ENCODE data around the gene A3GALT2. TPM values are rescaled to one million over a fixed set of nuclear protein-coding genes. Genes with fewer than 3 reads are reported as not detected.

The A3GALT2 gene
- total RNA-seq, 1 experiment from 2014 or later = not detected

DNA sequence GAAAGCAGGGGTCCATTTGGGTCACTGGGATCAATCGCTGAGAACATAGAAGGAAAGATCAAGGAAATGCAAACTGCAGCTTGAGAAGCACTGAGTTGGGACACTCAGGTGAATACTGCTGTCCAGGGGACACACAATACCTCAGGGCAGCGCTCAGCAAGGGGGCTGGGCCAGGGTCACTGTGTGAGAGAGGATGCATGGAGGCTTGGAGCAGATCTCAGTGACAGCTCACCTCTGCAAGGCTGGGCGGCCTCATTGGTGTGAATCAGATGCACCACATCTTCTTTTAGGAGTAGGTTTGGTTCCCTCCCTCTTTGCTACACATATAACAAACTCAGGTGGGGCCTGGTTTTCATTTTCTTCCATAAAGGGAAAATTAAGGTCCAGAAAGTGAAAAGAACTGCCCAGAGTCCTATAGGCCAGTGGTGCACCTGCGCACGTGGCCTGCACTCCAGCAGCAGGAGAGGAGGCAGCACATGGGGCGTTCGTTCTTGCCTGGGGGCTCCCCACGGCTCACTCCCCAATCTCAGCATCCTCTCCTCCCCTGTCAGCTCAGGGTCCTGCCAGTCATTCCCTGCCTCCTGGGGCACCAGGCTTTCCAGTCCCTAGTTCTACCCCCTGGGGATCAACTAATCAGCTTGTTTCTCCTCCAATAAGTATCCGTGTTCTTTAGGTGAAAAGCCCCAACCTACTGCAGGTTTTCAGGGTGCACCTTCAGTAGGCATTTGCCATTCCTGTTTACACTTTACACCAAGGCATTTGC is 1.5 kb downstream of the A3GALT2 start:
- H3K79me2 ChIP-seq (ENCODE audit: low read depth) = no peaks in the 10 kb centered on the region
- no peak for DNase-seq
- no peaks in the 10 kb centered on the region; the same call in 1 of the 2 replicates for H4K20me1 ChIP-seq (ENCODE audit: insufficient read depth)
- TF ChIP-seq CTCF (conservative IDR thresholded peaks at IDR 0.05) (no peak), EZH2 (IDR thresholded peaks at IDR 0.05; ENCODE audit: low read depth) (no peak)
- H3K4me3 ChIP-seq = no peak overlapping the region
- no peaks in the 10 kb centered on the region for H3K9me2 ChIP-seq (ENCODE audit: insufficient read depth)
- no peak overlapping the region for H3K4me2 ChIP-seq
- peaks cover 30% of the 10 kb centered on the region; the same call in 1 of the 2 replicates for H3F3A ChIP-seq (ENCODE audit: insufficient read depth, low read depth)
- intact Hi-C loops (cut with micrococcal nuclease; ENCODE audit: unreplicated experiment) = no loop called here
- no peaks in the 10 kb centered on the region for H3K27me3 ChIP-seq (ENCODE audit: insufficient read depth, low read depth)
- ChIA-PET POLR2A (ENCODE audit: unreplicated experiment) (no interaction called here), CTCF (no interaction called here)
- no peaks in the 10 kb centered on the region for H3K9me3 ChIP-seq (ENCODE audit: insufficient read depth, low read depth)
- H2AFZ ChIP-seq = no peak overlapping the region
- peaks cover 5% of the 10 kb centered on the region; the same call in 1 of the 2 replicates for H3K36me3 ChIP-seq (ENCODE audit: low read depth)
- no TSS peak for BruUV-seq (replicated peaks)
- no peak overlapping the region for H3K27ac ChIP-seq
- H3K4me1 ChIP-seq (replicated peaks; ENCODE audit: insufficient read depth) = no peaks in the 10 kb centered on the region

- Histone ChIP-seq H3K4me2 (no peak overlapping the region), H3K27ac (no peak overlapping the region), H4K20me1 (ENCODE audit: insufficient read depth) (no peaks in the 10 kb centered on the region; the same call in 1 of the 2 replicates), H3K79me2 (ENCODE audit: low read depth) (no peaks in the 10 kb centered on the region), H3K27me3 (ENCODE audit: insufficient read depth, low read depth) (no peaks in the 10 kb centered on the region), H2AFZ (no peak overlapping the region), H3K4me1 (replicated peaks; ENCODE audit: insufficient read depth) (no peaks in the 10 kb centered on the region), H3K36me3 (ENCODE audit: low read depth) (no peaks in the 10 kb centered on the region), H3K9me2 (ENCODE audit: insufficient read depth) (no peaks in the 10 kb centered on the region), H3K4me3 (no peak overlapping the region), H3K9me3 (ENCODE audit: insufficient read depth, low read depth) (no peaks in the 10 kb centered on the region), H3F3A (ENCODE audit: insufficient read depth, low read depth) (peaks cover 19% of the 10 kb centered on the region; the same call in 1 of the 2 replicates)
- BruUV-seq (replicated peaks) = no TSS peak
- POLR2A ChIA-PET (ENCODE audit: unreplicated experiment) = no interaction called here
- intact Hi-C loops (cut with micrococcal nuclease; ENCODE audit: unreplicated experiment) = no loop called here
- CTCF ChIA-PET = no interaction called here
- no peak for TF ChIP-seq CTCF (conservative IDR thresholded peaks at IDR 0.05)
- no peak for TF ChIP-seq EZH2 (IDR thresholded peaks at IDR 0.05; ENCODE audit: low read depth)
- no peak for DNase-seq
Observed at GRCh38 chr1:33317946-33318345, 3.0 kb downstream of the A3GALT2 start.

- H3K4me1 ChIP-seq (replicated peaks; ENCODE audit: insufficient read depth) = no peaks in the 10 kb centered on the region
- CTCF ChIA-PET = no interaction called here
- no peaks in the 10 kb centered on the region for H3K9me3 ChIP-seq (ENCODE audit: insufficient read depth, low read depth)
- no peaks in the 10 kb centered on the region for H3K36me3 ChIP-seq (ENCODE audit: low read depth)
- no TSS peak for BruUV-seq (replicated peaks)
- H3K4me2 ChIP-seq = no peak overlapping the region
- POLR2A ChIA-PET (ENCODE audit: unreplicated experiment) = no interaction called here
- intact Hi-C loops (cut with micrococcal nuclease; ENCODE audit: unreplicated experiment) = no loop called here
- no peaks in the 10 kb centered on the region; the same call in 1 of the 2 replicates for H4K20me1 ChIP-seq (ENCODE audit: insufficient read depth)
- no peak for DNase-seq
- H3K79me2 ChIP-seq (ENCODE audit: low read depth) = no peaks in the 10 kb centered on the region
- H3K4me3 ChIP-seq = no peak overlapping the region
- no peaks in the 10 kb centered on the region for H3K9me2 ChIP-seq (ENCODE audit: insufficient read depth)
- H3K27me3 ChIP-seq (ENCODE audit: insufficient read depth, low read depth) = no peaks in the 10 kb centered on the region
- no peak for TF ChIP-seq EZH2 (IDR thresholded peaks at IDR 0.05; ENCODE audit: low read depth)
- no peak for TF ChIP-seq CTCF (conservative IDR thresholded peaks at IDR 0.05)
- H3F3A ChIP-seq (ENCODE audit: insufficient read depth, low read depth) = peaks cover 13% of the 10 kb centered on the region; the same call in 1 of the 2 replicates
- no peak overlapping the region for H2AFZ ChIP-seq
- no peak overlapping the region for H3K27ac ChIP-seq
Observed at GRCh38 chr1:33317354-33317753, 3.5 kb downstream of the A3GALT2 start.

Measured in PC-9 (cell line).